Activated CD4-positive, alpha-beta T cell treated with anti-CD3 and anti-CD28 coated beads, Interleukin-2, amount 50 U/mL, for 24 hours (primary cell): ENCODE data around the gene MAPKAP1.
"Not testable (repeated sequence)": the region's sequence is repeated elsewhere in the genome, so short reads cannot be mapped to it uniquely, and the experiment has no call there.

Experiments used
- DNase-seq, 2 donors: peaks; one replicate each; pipeline ENCODE4 v3.0.0-alpha.2; 2020; ENCODE audit warnings: low read depth in 1 of 2, low spot score in 1 of 2

MAPKAP1 gene

DNA sequence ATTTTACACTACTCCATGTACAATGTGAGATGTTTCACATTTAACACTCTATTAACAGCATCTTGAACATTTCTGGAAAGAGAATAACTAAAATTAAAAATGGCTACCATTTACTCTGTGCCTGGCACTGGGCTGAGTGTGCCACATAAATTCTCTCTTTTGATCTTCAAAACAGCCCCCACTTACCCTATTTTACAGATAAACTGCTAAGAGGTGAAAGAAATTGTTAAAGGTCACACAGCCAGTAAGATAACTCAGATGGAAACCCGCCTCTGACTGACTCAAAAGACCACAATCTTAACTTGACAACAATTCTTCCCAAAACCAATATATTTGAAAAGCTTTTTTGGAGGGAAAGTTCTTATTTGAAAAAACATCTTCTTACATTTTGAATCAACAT lies 97.3 kb downstream of the MAPKAP1 start:
- no peak for DNase-seq

- no peak for DNase-seq
Measured at GRCh38 chr9:125608489-125609224, 98.4 kb downstream of the MAPKAP1 start.

DNA sequence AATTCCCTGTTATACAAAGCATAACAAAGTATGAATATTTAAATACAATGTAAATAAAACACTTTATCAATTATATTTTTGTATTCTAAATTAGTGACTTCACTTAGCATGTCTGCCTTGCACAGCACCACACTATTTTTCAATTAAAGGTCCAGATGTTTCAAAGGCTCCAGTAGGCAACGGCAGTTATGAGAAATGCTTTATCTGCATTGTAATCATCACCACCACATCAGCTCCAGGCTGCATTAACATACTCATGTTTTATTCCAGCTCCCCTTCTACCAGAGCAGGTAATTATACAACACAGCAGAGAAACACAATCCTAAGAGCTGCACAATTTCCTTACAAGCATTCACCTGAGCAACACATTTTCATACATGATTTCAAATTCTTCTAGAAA lies 102.8 kb downstream of the MAPKAP1 start:
- no peak for DNase-seq

DNA sequence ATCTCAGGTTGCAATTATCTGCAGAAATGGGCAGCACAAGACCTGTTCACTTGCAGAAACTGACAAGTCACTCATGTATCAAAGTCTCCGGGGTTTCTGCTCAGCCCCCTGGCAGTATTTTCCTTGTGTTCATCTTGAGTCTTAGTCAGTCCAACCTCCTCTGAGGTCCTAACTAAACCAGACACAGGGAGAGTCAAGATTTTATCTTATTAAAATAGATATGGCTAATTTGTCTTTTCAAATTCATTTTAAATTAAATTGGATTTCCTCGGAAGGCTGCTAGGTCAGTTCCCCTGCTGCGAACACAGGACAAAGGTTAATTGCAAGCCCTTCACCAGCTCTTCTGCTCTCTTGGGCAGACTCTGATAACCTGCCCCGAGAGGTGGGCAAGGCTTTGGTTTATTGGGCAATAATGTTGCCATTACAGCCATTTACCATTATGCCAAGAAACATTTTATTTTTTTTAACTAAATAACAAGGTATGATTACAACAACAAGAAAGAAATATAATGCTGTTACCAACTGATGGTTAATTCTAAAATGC lies 103.5 kb downstream of the MAPKAP1 start:
- no peak for DNase-seq

- no peak for DNase-seq
Measured at GRCh38 chr9:125601961-125602360, 105.0 kb downstream of the MAPKAP1 start.

GRCh38 chr9:125600194-125600593 lies 106.8 kb downstream of the MAPKAP1 start:
- no peak for DNase-seq

GRCh38 chr9:125594223-125594610 lies 112.8 kb downstream of the MAPKAP1 start:
- no peak for DNase-seq

GRCh38 chr9:125593581-125594222 lies 113.3 kb downstream of the MAPKAP1 start:
- no peak for DNase-seq

DNA sequence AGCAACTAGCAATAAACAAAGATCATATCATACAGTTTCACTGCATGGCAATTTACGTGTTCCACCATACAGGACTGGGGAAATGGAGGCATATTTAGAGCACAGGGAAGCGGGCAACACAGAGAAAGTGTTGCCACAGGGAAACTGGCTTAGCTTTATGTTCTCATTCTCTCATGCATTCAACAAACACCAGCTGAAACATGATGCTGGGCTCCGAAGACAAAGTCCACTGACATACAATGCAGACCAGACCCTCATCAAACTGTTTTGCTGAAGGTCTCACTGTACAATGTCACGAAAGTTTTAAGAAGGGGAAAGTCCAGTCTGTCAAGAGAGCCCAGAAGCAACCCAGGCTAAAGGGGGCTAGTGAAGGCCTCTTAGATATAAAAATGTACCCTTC lies 115.1 kb downstream of the MAPKAP1 start:
- no peak for DNase-seq

- no peak for DNase-seq
Measured at GRCh38 chr9:125591245-125591644, 115.8 kb downstream of the MAPKAP1 start.

- no peak for DNase-seq
Measured at GRCh38 chr9:125589287-125589686, 117.7 kb downstream of the MAPKAP1 start.

DNA sequence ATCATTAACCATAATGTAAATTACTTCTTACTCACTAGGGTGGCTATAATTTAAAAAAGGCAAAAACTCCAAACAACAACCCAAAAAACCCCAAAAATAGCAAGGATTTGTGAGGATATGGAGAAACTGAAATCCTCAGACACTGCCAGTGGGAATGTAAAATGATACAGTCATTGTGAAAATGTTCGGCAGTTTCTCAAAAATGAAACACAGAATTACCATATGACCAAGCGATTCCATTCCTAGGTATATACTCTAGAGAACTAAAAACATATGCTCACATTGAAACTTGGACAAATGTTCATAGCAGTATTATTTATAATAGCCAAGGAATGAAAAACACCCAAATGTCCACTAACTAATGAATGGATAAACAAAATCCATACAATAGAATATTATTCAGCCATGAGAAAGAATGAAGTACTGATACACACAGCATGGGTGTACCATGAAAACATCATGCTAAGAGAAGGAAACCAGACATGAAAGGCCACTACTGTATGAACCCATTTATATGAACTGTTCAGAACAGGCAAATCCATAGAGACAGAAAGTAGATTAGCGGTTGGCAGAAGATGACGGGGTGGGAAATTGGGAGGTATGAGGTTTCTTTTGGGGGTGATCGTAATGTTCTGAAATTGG lies 119.1 kb downstream of the MAPKAP1 start:
- no peak for DNase-seq

DNA sequence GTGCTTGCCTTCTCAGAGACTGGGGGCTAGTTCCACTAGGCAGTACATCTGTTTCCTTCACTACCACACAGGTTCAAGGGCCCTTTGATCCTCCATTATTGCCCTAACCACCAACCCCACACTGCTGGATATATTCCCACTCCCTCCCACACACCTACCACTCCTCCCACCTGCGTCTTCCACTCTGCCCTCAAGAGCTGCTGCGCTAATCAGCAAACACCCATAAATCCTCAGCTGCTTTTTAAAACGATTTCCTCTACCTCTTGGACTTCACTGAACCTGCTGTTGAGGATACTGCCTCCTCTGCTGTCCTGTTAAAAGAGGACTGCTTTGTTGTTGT lies 120.9 kb downstream of the MAPKAP1 start:
- no peak for DNase-seq

- DNase-seq: no peak
Measured at GRCh38 chr9:125585503-125586171, 121.4 kb downstream of the MAPKAP1 start.

- DNase-seq: no peak
Measured at GRCh38 chr9:125580701-125581286, 126.2 kb downstream of the MAPKAP1 start.

GRCh38 chr9:125579030-125579932 lies 127.7 kb downstream of the MAPKAP1 start:
- DNase-seq: no peak

GRCh38 chr9:125574126-125574877 lies 132.7 kb downstream of the MAPKAP1 start:
- DNase-seq: no peak

GRCh38 chr9:125572461-125572860 lies 134.5 kb downstream of the MAPKAP1 start:
- DNase-seq: not testable (repeated sequence)

DNA sequence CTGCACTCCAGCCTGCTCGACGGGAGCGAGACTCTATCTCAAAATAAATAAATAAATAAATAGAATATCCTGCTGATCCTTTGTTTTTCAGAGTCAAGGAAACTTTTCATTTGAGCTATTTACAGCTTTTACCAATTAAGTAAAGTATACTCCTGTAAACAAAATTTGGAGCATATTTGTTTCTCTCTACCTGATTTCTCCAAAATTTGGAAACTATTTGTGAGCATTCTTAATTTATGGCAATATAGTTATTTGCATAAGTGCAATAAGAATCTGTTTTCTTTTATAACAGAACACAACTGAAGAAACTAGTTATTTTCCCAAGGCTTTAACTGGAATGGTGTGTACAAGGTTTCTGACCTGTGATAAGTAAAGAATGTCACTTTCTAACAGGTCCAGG lies 135.2 kb downstream of the MAPKAP1 start:
- DNase-seq: not testable (repeated sequence)

GRCh38 chr9:125570246-125570645 lies 136.8 kb downstream of the MAPKAP1 start:
- no peak for DNase-seq
